Measurements from ENCODE around the gene SLC6A17.

GRCh38 chr1:110159168-110159567 is 8.9 kb downstream of the SLC6A17 start:
- no peak for TF ChIP-seq CTCF (IDR thresholded peaks at IDR 0.05)
- TF ChIP-seq ZFX (IDR thresholded peaks at IDR 0.05; ENCODE audit: borderline replicate concordance): no peak

Data from 22Rv1 (cell line).